Right forelimb (tissue), 1 donor: Measurements from ENCODE around the gene STAT2.
"Not testable (repeated sequence)": the region's sequence is repeated elsewhere in the genome, so short reads cannot be mapped to it uniquely, and the experiment has no call there.

ENCODE experiments used
- DNase-seq: peaks from one replicate; pipeline ENCODE4 v3.0.0-alpha.2; 2018

STAT2 gene

GRCh38 chr12:56359851-56360767 lies at the start of gene STAT2:
Gene STAT2 (minus strand): TSS chr12:56360107. CDS start chr12:56356571, 3,536 bp downstream.
- peak; percentile 99 for DNase-seq

- no peak for DNase-seq
Measured at GRCh38 chr12:56408799-56409417, 49.0 kb upstream of the STAT2 start.

GRCh38 chr12:56404227-56404626 lies 44.3 kb upstream of the STAT2 start:
- DNase-seq: not testable (repeated sequence)

GRCh38 chr12:56401612-56402011 lies 41.7 kb upstream of the STAT2 start:
- DNase-seq: not testable (repeated sequence)

GRCh38 chr12:56401125-56401524 lies 41.2 kb upstream of the STAT2 start:
- DNase-seq: not testable (repeated sequence)

- DNase-seq: not testable (repeated sequence)
Measured at GRCh38 chr12:56399466-56399865, 39.6 kb upstream of the STAT2 start.

GRCh38 chr12:56398324-56398723 lies 38.4 kb upstream of the STAT2 start:
- DNase-seq: no peak

GRCh38 chr12:56392331-56392730 lies 32.4 kb upstream of the STAT2 start:
- DNase-seq: no peak

- DNase-seq: no peak
Measured at GRCh38 chr12:56391721-56392120, 31.8 kb upstream of the STAT2 start.

- DNase-seq: no peak
Measured at GRCh38 chr12:56389412-56389811, 29.5 kb upstream of the STAT2 start.

GRCh38 chr12:56387152-56387736 lies 27.3 kb upstream of the STAT2 start:
- no peak for DNase-seq

- no peak for DNase-seq
Measured at GRCh38 chr12:56385873-56386272, 26.0 kb upstream of the STAT2 start.

- no peak for DNase-seq
Measured at GRCh38 chr12:56382611-56383010, 22.7 kb upstream of the STAT2 start.

- no peak for DNase-seq
Measured at GRCh38 chr12:56377989-56378316, 18.0 kb upstream of the STAT2 start.

GRCh38 chr12:56377310-56377988 lies 17.5 kb upstream of the STAT2 start:
- DNase-seq: no peak

GRCh38 chr12:56375598-56376434 lies 15.9 kb upstream of the STAT2 start:
- no peak for DNase-seq

- no peak for DNase-seq
Measured at GRCh38 chr12:56374726-56375597, 15.1 kb upstream of the STAT2 start.

GRCh38 chr12:56373515-56373914 lies 13.6 kb upstream of the STAT2 start:
- DNase-seq: no peak

GRCh38 chr12:56366948-56367347 lies 7.0 kb upstream of the STAT2 start:
- DNase-seq: no peak

GRCh38 chr12:56362130-56363059 lies 2.5 kb upstream of the STAT2 start, which contains the start of gene APOF:
Gene APOF (minus strand): TSS chr12:56362857. CDS start chr12:56362745, 112 bp downstream.
- no peak for DNase-seq
